Activated naive CD4-positive, alpha-beta T cell treated with anti-CD3 and anti-CD28 coated beads, Interleukin-2, amount 50 U/mL, for 72 hours (primary cell): ENCODE results near the gene CYTH4. TPM values are rescaled to one million over a fixed set of nuclear protein-coding genes. Genes with fewer than 3 reads are reported as not detected.
"Not testable (repeated sequence)": the region's sequence is repeated elsewhere in the genome, so short reads cannot be mapped to it uniquely, and the experiment has no call there.

Experiments used
- ATAC-seq, 2 donors: fragments of 150-1000 bp; cut with Tn5 transposase; 2 replicates each; pipeline ENCODE4 v1.10.0; 2021; ENCODE audit warnings: mild to moderate bottlenecking in 2 of 2, moderate library complexity in 2 of 2
- DNase-seq, 2 donors: peaks; one replicate each; pipeline ENCODE4 v3.0.0; 2021 to 2022; ENCODE audit warnings: low spot score in 2 of 2
- H3K27ac Mint-ChIP-seq, 2 donors: one replicate each; pipeline ENCODE4 v1.8.0; 2022; ENCODE audit warnings: mild to moderate bottlenecking in 2 of 2, mixed read lengths in 2 of 2
- H3K36me3 Mint-ChIP-seq, 2 donors: one replicate each; pipeline ENCODE4 v1.8.0; 2022; ENCODE audit warnings: mixed read lengths in 2 of 2
- H3K9me3 Mint-ChIP-seq, 2 donors: one replicate each; pipeline ENCODE4 v1.8.0; 2022; ENCODE audit warnings: mixed read lengths in 2 of 2
- total RNA-seq, 2 donors: library from RNA; stranded (reverse); gene quantifications; one replicate each; pipeline ENCODE4 v1.2.3, GENCODE V29; 2022

Gene CYTH4
- total RNA-seq, 2 donors from 2014 or later, result 60.7 to 69.7 TPM

GRCh38 chr22:37244114-37244921 is 38.0 kb upstream of the CYTH4 start, which contains the start of gene RAC2:
Gene RAC2 (minus strand): TSS chr22:37244269. CDS start chr22:37244148, 121 bp downstream.
- DNase-seq (peak; percentile 79 to 84), ATAC-seq (peak; percentile 50 to 73)
- H3K27ac Mint-ChIP-seq, result peak within 1 kb of the TSS; percentile 78 to 96
- no peaks in the 10 kb centered on the region for H3K9me3 Mint-ChIP-seq
- peaks cover 38 to 42% of the 10 kb centered on the region in 2 donors for H3K36me3 Mint-ChIP-seq

- DNase-seq (peak in 1 of 2 donors; percentile 54), ATAC-seq (no peak)
- Mint-ChIP-seq H3K9me3 (no peaks in the 10 kb centered on the region), H3K36me3 (peaks cover 35% of the 10 kb centered on the region in 2 donors), H3K27ac (peak overlapping the region; percentile 78 to 96)
Measured at GRCh38 chr22:37244922-37245722, 37.2 kb upstream of the CYTH4 start.

GRCh38 chr22:37245740-37246139 is 36.6 kb upstream of the CYTH4 start:
- no peaks in the 10 kb centered on the region for H3K9me3 Mint-ChIP-seq

GRCh38 chr22:37248251-37248650 is 34.1 kb upstream of the CYTH4 start:
- peaks cover 6% of the 10 kb centered on the region in 2 donors for H3K36me3 Mint-ChIP-seq
- peak in 1 of 2 donors; percentile 2 for ATAC-seq
- no peak for DNase-seq
- peak overlapping the region in 1 of 2 donors; percentile 46 for H3K27ac Mint-ChIP-seq
- no peaks in the 10 kb centered on the region for H3K9me3 Mint-ChIP-seq

More at GRCh38 chr22:37245740-37246139, 36.6 kb upstream of the CYTH4 start:
- Mint-ChIP-seq H3K27ac (no peak overlapping the region), H3K36me3 (peaks cover 29% of the 10 kb centered on the region in 2 donors)
- no peak for DNase-seq
- ATAC-seq, result no peak

- no peaks in the 10 kb centered on the region for H3K36me3 Mint-ChIP-seq
- ATAC-seq, result no peak
- no peaks in the 10 kb centered on the region for H3K9me3 Mint-ChIP-seq
- no peak for DNase-seq
- no peak overlapping the region for H3K27ac Mint-ChIP-seq
Measured at GRCh38 chr22:37249986-37250385, 32.3 kb upstream of the CYTH4 start.

GRCh38 chr22:37251836-37252235 is 30.5 kb upstream of the CYTH4 start:
- H3K27ac Mint-ChIP-seq, H3K9me3 Mint-ChIP-seq, H3K36me3 Mint-ChIP-seq, DNase-seq, ATAC-seq: not testable (repeated sequence)

GRCh38 chr22:37253126-37253660 is 29.1 kb upstream of the CYTH4 start:
- ATAC-seq, result no peak
- Mint-ChIP-seq H3K36me3 (no peaks in the 10 kb centered on the region), H3K27ac (no peak overlapping the region), H3K9me3 (no peaks in the 10 kb centered on the region)
- no peak for DNase-seq

- no peak overlapping the region for H3K27ac Mint-ChIP-seq
Measured at GRCh38 chr22:37254209-37254866, 28.0 kb upstream of the CYTH4 start.

GRCh38 chr22:37254867-37255233 is 27.5 kb upstream of the CYTH4 start:
- H3K36me3 Mint-ChIP-seq, result no peaks in the 10 kb centered on the region

More at GRCh38 chr22:37254209-37254866, 28.0 kb upstream of the CYTH4 start:
- no peaks in the 10 kb centered on the region for H3K36me3 Mint-ChIP-seq
- DNase-seq, result no peak
- no peak for ATAC-seq
- H3K9me3 Mint-ChIP-seq, result no peaks in the 10 kb centered on the region

GRCh38 chr22:37255558-37256006 is 26.7 kb upstream of the CYTH4 start:
- ATAC-seq, result no peak
- H3K27ac Mint-ChIP-seq, result peak overlapping the region; percentile 83 to 84
- H3K9me3 Mint-ChIP-seq, result no peaks in the 10 kb centered on the region
- no peaks in the 10 kb centered on the region for H3K36me3 Mint-ChIP-seq
- DNase-seq, result no peak

More at GRCh38 chr22:37254867-37255233, 27.5 kb upstream of the CYTH4 start:
- DNase-seq (no peak), ATAC-seq (peak; percentile 48 to 66)
- peak overlapping the region in 1 of 2 donors; percentile 83 for H3K27ac Mint-ChIP-seq
- H3K9me3 Mint-ChIP-seq, result no peaks in the 10 kb centered on the region

- Mint-ChIP-seq H3K9me3 (no peaks in the 10 kb centered on the region), H3K36me3 (no peaks in the 10 kb centered on the region), H3K27ac (peak overlapping the region; percentile 9 to 83)
- no peak for ATAC-seq
- DNase-seq, result no peak
Measured at GRCh38 chr22:37256075-37256726, 26.1 kb upstream of the CYTH4 start.

GRCh38 chr22:37258005-37258752 is 24.1 kb upstream of the CYTH4 start:
- Mint-ChIP-seq H3K36me3 (no peaks in the 10 kb centered on the region), H3K27ac (no peak overlapping the region)
- no peak for ATAC-seq

GRCh38 chr22:37258753-37259401 is 23.4 kb upstream of the CYTH4 start:
- H3K36me3 Mint-ChIP-seq, result no peaks in the 10 kb centered on the region
- peak overlapping the region in 1 of 2 donors; percentile 86 for H3K27ac Mint-ChIP-seq
- ATAC-seq (no peak), DNase-seq (no peak)
- no peaks in the 10 kb centered on the region for H3K9me3 Mint-ChIP-seq

More at GRCh38 chr22:37258005-37258752, 24.1 kb upstream of the CYTH4 start:
- H3K9me3 Mint-ChIP-seq, result no peaks in the 10 kb centered on the region
- DNase-seq, result no peak

GRCh38 chr22:37259540-37260029 is 22.7 kb upstream of the CYTH4 start:
- Mint-ChIP-seq H3K9me3 (peaks cover 0 to 3% of the 10 kb centered on the region in 2 donors), H3K27ac (peak overlapping the region in 1 of 2 donors; percentile 69)

More at GRCh38 chr22:37259540-37260029, 22.7 kb upstream of the CYTH4 start:
- ATAC-seq (peak; percentile 30 to 32), DNase-seq (no peak)
- H3K36me3 Mint-ChIP-seq, result peaks cover 0 to 4% of the 10 kb centered on the region in 2 donors
